ENCODE data around the gene PSMB10. TPM values are rescaled to one million over a fixed set of nuclear protein-coding genes. Genes with fewer than 3 reads are reported as not detected.
"Not testable (repeated sequence)": the region's sequence is repeated elsewhere in the genome, so short reads cannot be mapped to it uniquely, and the experiment has no call there.

Gene PSMB10
- total RNA-seq, 2 donors from 2014 or later = 16.2 to 26.7 TPM

DNA sequence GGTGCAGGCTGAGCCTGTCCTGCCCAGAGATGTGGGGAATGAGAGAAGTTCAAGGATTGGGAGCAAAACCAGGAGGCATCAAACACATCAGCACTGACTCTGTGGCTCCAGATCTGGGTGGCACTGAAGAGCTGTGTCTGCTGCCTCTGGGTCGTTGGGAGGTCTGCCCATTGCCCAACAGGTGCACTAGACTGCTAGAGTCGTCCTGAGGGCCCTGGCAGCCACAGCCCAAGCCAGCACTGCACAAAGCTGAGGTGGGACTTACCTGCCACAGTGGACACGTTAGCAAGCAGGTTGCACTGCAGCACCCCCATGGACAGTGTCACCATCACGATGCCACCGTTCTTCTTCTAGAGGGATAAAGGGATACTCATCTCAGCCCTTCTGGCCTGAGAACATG lies 40.4 kb upstream of the PSMB10 start:
- Histone ChIP-seq H3K36me3 (replicated peaks in 1 of 2; ENCODE audit: insufficient read depth in 1 of 2, low read depth in 2 of 2) (no peaks in the 10 kb centered on the region), H3K27ac (no peak overlapping the region), H3K4me1 (no peaks in the 10 kb centered on the region), H3K9me3 (no peaks in the 10 kb centered on the region), H3K4me3 (no peak overlapping the region), H3K27me3 (no peaks in the 10 kb centered on the region)
- 51 to 55% methylated on average over 5 of the region's 5 CpGs for WGBS, 2 donors
- no peak for TF ChIP-seq POLR2A (IDR thresholded peaks at IDR 0.05)
- TF ChIP-seq, protein P1, sequence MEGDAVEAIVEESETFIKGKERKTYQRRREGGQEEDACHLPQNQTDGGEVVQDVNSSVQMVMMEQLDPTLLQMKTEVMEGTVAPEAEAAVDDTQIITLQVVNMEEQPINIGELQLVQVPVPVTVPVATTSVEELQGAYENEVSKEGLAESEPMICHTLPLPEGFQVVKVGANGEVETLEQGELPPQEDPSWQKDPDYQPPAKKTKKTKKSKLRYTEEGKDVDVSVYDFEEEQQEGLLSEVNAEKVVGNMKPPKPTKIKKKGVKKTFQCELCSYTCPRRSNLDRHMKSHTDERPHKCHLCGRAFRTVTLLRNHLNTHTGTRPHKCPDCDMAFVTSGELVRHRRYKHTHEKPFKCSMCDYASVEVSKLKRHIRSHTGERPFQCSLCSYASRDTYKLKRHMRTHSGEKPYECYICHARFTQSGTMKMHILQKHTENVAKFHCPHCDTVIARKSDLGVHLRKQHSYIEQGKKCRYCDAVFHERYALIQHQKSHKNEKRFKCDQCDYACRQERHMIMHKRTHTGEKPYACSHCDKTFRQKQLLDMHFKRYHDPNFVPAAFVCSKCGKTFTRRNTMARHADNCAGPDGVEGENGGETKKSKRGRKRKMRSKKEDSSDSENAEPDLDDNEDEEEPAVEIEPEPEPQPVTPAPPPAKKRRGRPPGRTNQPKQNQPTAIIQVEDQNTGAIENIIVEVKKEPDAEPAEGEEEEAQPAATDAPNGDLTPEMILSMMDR (IDR thresholded peaks at IDR 0.05) = no peak
- ATAC-seq (no peak), DNase-seq (no peak)
- intact Hi-C loops (cut with DNase I) = no loop called here

DNA sequence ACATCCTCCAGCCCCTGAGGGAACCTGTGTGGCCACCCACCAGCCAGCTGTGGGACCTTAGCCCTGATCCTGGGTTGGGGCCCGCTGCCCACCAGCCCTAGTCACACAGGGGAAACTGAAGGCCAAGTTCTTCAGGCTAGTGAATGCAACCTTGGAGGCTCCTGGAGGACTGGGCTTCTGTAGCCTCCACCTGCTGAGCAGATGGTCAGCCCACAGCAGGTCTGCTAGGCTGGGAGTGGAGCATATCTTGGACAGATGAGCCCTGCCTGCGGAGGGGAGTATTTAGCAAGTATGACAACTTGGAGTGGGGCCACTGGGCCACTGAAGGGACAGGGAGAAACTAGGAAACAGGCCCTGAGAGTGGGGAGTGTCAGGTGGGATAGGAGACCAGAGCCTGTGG lies 39.6 kb upstream of the PSMB10 start:
- WGBS, 2 donors = 87 to 100% methylated on average over 2 of the region's 2 CpGs
- no peaks in the 10 kb centered on the region for H3K4me1 ChIP-seq
- H3K36me3 ChIP-seq (replicated peaks in 1 of 2; ENCODE audit: insufficient read depth in 1 of 2, low read depth in 2 of 2) = no peaks in the 10 kb centered on the region
- no peak for DNase-seq
- ATAC-seq = no peak
- no peaks in the 10 kb centered on the region for H3K9me3 ChIP-seq
- TF ChIP-seq POLR2A (IDR thresholded peaks at IDR 0.05) = no peak
- TF ChIP-seq, protein P1 (IDR thresholded peaks at IDR 0.05) = no peak
- no peak overlapping the region for H3K27ac ChIP-seq
- intact Hi-C loops (cut with DNase I) = no loop called here
- no peak overlapping the region for H3K4me3 ChIP-seq
- H3K27me3 ChIP-seq = no peaks in the 10 kb centered on the region

DNA sequence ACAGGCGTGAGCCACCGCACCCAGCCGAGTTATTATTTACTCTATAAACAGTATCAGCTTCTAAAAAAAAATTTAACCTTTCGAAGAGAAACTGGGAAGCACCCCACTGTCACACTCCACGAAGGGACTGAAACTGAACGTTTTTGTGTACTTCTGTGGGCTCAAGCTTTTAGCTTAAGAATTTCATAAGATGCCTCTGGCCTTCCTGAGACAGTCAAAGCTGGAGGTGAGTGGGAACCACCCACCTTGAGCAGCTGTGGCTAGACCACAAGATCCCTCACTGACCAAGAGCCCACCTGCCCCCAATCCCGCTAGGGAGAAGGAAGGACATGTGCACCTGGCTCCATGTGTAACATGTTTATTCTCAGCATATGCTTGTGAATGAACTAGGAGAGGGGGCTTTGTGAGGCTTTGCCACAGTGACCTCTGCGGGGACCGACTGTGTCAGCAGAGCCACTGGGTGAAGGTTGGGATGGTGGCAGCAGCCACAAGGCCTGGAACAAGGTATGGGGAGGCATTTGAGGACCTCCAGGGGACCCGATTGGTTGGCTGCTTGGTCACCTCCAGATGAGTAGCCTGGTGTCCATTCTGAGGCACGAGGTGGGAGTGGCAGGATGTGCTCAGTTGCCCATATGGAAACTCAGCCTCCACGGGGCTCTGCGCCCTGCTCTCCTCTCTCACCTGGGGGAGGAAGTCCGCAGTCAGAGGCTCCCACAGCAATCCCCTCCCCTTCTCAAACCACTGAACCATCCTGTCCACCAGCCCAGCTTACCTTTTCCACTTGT lies 38.9 kb upstream of the PSMB10 start:
- ATAC-seq = no peak
- H3K4me3 ChIP-seq = no peak overlapping the region
- no peak overlapping the region for H3K27ac ChIP-seq
- H3K9me3 ChIP-seq = no peaks in the 10 kb centered on the region
- intact Hi-C loops (cut with DNase I) = no loop called here
- no peaks in the 10 kb centered on the region for H3K4me1 ChIP-seq
- no peak for DNase-seq
- 54 to 61% methylated on average over 8 to 14 of the region's 14 CpGs for WGBS, 2 donors
- H3K36me3 ChIP-seq (replicated peaks in 1 of 2; ENCODE audit: insufficient read depth in 1 of 2, low read depth in 2 of 2) = no peaks in the 10 kb centered on the region
- TF ChIP-seq, protein P1 (IDR thresholded peaks at IDR 0.05) = no peak
- no peak for TF ChIP-seq POLR2A (IDR thresholded peaks at IDR 0.05)
- no peaks in the 10 kb centered on the region for H3K27me3 ChIP-seq

DNA sequence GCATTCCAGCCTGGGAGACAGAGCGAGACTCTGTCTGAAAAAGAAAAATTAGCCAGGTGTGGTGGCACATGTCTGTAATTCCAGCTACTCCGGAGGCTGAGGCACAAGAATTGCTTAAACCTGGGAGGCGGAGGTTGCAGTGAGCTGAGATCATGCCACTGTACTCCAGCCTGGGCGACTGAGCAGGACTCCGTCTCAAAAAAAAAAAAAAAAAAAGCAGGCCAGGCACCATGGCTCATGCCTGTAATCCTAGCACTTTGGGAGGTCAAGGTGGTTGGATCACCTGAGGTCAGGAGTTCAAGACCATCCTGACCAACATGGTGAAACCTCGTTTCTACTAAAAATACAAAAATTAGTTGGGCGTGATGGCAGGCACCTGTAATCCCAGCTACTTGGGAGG lies 35.6 kb upstream of the PSMB10 start:
- H3K27me3 ChIP-seq; H3K9me3 ChIP-seq; H3K27ac ChIP-seq; H3K4me3 ChIP-seq; H3K4me1 ChIP-seq; ATAC-seq; DNase-seq; intact Hi-C loops (cut with DNase I); H3K36me3 ChIP-seq (replicated peaks in 1 of 2; ENCODE audit: insufficient read depth in 1 of 2, low read depth in 2 of 2): not testable (repeated sequence)
- WGBS, 2 donors = 85 to 88% methylated on average over 6 to 7 of the region's 7 CpGs

DNA sequence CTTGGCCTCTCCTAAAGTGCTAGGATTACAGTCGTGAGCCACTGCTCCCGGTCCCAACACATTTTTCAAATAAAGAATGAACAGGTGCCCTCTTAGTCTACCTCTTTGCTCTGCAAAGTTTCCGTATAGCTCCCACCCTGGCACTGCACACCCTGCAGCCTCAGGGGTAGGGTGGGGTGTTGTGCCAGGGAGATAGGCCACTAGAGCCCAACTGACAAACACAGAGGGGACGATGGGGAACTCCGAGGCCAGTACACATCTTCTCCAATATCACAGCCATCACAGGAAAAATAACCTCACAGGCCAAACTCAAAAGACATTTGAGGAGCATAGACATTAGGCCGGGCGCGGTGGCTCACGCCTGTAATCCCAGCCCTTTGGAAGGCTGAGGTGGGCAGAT lies 34.5 kb upstream of the PSMB10 start:
- 91 to 94% methylated on average over 8 to 9 of the region's 9 CpGs for WGBS, 2 donors
- Histone ChIP-seq H3K4me3 (no peak overlapping the region), H3K9me3 (no peaks in the 10 kb centered on the region), H3K4me1 (peaks cover 17% of the 10 kb centered on the region), H3K27ac (no peak overlapping the region), H3K27me3 (no peaks in the 10 kb centered on the region), H3K36me3 (replicated peaks in 1 of 2; ENCODE audit: insufficient read depth in 1 of 2, low read depth in 2 of 2) (no peaks in the 10 kb centered on the region)
- DNase-seq (no peak), ATAC-seq (no peak)
- intact Hi-C loops (cut with DNase I) = no loop called here
- TF ChIP-seq, protein P1 (IDR thresholded peaks at IDR 0.05) = no peak
- TF ChIP-seq POLR2A (IDR thresholded peaks at IDR 0.05) = no peak

All from body of pancreas (tissue), 4 donors.